Lower leg skin (tissue), 4 donors: ENCODE results near the gene RFC2. TPM values are rescaled to one million over a fixed set of nuclear protein-coding genes. Genes with fewer than 3 reads are reported as not detected.

Experiments used
- DNase-seq, 2 donors: peaks; one replicate each; pipeline ENCODE4 v3.0.0-alpha.2; 2019; ENCODE audit warnings: low spot score in 2 of 2
- H3K4me3 ChIP-seq: fragments of 200-600 bp; sonication (generic); 2 replicates; pipeline ENCODE4 v1.5.1; 2017; ENCODE audit warnings: mild to moderate bottlenecking, low read depth; ENCODE audit not compliant: poor library complexity, severe bottlenecking
- POLR2A ChIP-seq, 2 donors: fragments of 450-650 bp; IDR thresholded peaks; one replicate each; pipeline ENCODE4 v1.6.1; 2016 to 2017; ENCODE audit warnings: antibody characterized with exemption in 2 of 2, mild to moderate bottlenecking in 1 of 2, moderate library complexity in 1 of 2
- WGBS, 2 donors: methylation state at CpG; one replicate each; pipeline ENCODE4 v1.1.5; 2018; 5-methylcytosine and 5-hydroxymethylcytosine counted together
- intact Hi-C: fragments of 100-400 bp; cut with DNase I; formaldehyde crosslinking; loops from one replicate; pipeline ENCODE4 v1.15.0; 2023; ENCODE audit warnings: low total_unique reads
- total RNA-seq, 4 donors: library from RNA; depleted of rRNA; stranded (reverse); fragments of >200 nt; gene quantifications; one replicate each; pipeline ENCODE4 v1.1.0, GENCODE V29; 2016
- TF ChIP-seq, protein P1 (sequence below), 3 donors: fragments of 450-650 bp; IDR thresholded peaks; one replicate each; pipeline ENCODE4 v1.5.1; 2016; ENCODE audit warnings: antibody characterized with exemption in 3 of 3, mild to moderate bottlenecking in 3 of 3, moderate library complexity in 2 of 3

RFC2 gene
- total RNA-seq, 4 donors from 2014 or later: 15.3 to 26.5 (median 23.9) TPM

DNA sequence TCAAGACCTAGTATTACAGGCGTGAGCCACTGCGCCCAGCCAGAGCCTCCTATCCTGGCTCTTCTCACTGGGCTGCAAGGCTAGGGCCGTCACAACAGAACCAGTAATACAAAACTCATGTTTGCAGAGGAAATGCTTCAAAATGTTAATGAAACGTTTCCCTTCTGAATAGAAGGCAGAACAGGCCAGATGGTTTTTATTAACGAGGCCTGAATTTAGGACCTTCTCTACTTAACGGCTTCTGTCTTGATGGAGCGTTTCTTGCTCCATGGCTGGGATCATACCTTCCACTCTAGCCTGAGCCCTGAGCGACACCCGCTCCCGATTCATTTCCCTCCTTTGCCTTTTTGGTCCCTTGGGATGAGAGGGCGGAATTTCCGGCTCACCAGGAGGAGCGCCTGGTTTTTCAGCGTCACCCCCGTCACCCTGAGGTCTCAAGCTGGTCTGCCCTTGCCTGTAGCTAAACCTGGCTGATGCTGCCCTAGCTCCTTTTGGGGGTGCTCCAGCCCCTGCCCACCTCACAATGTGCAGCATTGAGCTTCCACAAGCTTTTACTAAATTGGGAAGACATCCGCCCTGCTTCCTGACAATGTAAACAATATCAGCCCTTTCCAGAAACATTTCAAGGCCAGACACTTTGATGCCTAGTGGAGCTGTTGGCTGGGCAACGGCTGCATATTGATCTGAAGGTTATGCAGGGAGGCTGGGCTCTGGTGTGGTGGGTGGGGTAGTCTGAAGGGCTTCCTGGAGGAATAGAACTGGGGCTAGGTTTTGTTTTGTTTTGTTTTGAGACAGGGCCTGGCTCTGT, 40.2 kb upstream of the RFC2 start:
- H3K4me3 ChIP-seq: no peak overlapping the region
- DNase-seq: no peak
- 50 to 58% methylated on average over 17 of the region's 17 CpGs for WGBS, 2 donors
- intact Hi-C loops: no loop called here
- TF ChIP-seq, protein P1, sequence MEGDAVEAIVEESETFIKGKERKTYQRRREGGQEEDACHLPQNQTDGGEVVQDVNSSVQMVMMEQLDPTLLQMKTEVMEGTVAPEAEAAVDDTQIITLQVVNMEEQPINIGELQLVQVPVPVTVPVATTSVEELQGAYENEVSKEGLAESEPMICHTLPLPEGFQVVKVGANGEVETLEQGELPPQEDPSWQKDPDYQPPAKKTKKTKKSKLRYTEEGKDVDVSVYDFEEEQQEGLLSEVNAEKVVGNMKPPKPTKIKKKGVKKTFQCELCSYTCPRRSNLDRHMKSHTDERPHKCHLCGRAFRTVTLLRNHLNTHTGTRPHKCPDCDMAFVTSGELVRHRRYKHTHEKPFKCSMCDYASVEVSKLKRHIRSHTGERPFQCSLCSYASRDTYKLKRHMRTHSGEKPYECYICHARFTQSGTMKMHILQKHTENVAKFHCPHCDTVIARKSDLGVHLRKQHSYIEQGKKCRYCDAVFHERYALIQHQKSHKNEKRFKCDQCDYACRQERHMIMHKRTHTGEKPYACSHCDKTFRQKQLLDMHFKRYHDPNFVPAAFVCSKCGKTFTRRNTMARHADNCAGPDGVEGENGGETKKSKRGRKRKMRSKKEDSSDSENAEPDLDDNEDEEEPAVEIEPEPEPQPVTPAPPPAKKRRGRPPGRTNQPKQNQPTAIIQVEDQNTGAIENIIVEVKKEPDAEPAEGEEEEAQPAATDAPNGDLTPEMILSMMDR (IDR thresholded peaks at IDR 0.05): peak in 1 of 3 donors; percentile 72
- TF ChIP-seq POLR2A (IDR thresholded peaks at IDR 0.05): no peak

DNA sequence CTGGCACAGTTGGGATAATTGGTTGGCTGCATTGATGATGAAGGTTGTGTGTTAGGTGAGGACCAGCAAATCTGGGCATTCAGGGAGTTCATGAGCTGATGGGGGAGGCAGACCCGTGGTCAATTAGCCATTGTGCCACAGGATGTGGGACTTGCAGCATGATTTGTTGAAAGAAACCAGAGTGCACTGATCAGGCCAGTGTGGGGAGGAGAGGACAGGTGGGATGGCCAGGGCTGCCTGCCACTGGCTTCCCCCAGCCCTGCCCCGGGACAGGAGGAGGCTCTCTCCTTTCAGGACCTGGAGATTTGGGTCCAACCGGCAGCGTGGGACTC, 39.3 kb upstream of the RFC2 start:
- WGBS, 2 donors: 75 to 86% methylated on average over 4 of the region's 4 CpGs
- intact Hi-C loops: no loop called here
- TF ChIP-seq POLR2A (IDR thresholded peaks at IDR 0.05): no peak
- TF ChIP-seq, protein P1 (IDR thresholded peaks at IDR 0.05): no peak
- no peak overlapping the region for H3K4me3 ChIP-seq
- no peak for DNase-seq

DNA sequence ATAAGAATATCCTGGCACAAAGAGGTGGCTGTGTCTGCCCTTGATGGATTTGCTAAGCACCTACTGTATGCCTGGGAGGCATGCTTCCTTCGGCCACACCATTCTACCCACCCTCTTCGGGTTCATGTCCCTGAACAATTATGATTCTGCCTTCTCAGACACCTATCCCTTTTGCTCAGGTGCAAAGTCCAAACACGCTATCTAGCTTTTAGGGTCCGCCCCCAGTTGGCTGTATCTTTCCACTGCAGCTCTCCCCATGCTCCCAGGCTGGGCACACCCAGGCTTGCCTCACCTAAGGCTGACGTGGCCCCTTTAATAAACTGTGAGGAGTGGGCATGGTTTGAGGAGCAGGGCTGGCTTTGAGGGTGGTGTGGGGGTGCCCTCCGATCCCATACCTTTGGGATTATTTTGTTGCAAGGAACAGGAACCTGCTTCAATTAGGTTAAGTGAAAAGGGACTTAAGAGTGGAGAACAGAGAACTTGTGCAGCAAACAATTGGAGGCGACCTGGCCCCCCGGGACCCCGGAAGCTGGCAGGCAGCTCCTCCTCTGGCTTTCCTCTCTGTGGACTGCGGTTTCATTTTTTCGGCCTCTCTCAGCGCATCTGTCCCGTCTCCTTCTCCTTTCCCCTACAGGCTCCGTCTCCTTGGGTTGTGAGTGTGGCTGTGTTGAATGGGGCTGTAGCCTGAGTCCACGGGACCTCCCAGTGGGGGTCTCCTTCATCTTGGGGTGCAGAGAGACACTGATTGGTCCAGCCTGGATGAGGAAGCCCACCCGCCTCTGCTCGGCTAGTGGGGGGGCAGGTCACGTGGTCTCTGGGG, 38.8 kb upstream of the RFC2 start:
- WGBS, 2 donors: 58 to 67% methylated on average over 18 of the region's 18 CpGs
- intact Hi-C loops: no loop called here
- DNase-seq: no peak
- no peak overlapping the region for H3K4me3 ChIP-seq
- TF ChIP-seq, protein P1 (IDR thresholded peaks at IDR 0.05): no peak
- no peak for TF ChIP-seq POLR2A (IDR thresholded peaks at IDR 0.05)

DNA sequence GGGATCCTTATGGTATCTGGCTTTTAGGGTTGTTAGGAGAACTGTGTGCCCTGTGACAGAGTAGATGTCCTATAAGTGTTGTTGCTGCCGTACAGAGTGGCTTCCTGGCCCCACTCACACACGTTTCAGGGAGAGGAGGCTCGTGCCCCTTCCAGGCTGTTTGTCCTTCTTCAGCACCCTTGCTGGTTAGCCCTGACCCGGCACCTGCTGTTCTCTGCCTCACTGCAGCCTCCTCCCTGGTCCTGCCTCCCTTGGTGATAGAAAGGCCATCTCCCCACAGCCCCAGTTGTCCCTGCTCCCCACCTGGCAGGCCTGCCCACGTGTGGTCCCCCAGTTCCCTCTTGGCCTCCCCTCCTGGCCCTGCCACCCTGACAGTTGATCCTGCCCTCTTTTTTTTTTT, 37.3 kb upstream of the RFC2 start:
- WGBS, 2 donors: 83 to 84% methylated on average over 5 of the region's 5 CpGs
- no peak overlapping the region for H3K4me3 ChIP-seq
- DNase-seq: no peak
- intact Hi-C loops: no loop called here
- TF ChIP-seq, protein P1 (IDR thresholded peaks at IDR 0.05): no peak
- TF ChIP-seq POLR2A (IDR thresholded peaks at IDR 0.05): no peak

DNA sequence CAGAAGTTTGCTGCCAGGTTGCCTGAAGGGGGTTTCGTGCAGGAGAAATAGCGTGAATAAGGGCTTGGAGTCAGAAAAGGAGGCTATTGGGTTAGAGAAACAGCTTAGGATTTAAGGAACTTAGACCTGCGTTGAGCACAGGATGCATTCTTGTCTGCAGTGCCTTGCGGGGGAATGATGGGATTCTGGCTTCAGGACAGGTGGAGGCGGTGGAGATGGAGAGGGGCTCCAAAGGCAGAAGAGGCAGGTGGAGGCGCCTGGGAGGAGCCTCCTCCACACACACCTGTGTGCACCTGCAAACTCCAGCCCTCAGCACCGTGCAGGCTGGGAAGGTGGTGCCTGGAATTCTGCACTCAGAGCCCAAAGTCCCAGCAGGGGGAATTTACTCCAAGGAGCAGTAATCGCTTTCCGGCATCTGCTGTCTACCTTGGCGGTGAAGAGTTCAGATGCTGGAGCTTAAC, 36.8 kb upstream of the RFC2 start:
- 46 to 56% methylated on average over 10 of the region's 10 CpGs for WGBS, 2 donors

More for the DNA sequence above, 36.8 kb upstream of the RFC2 start:
- TF ChIP-seq, protein P1 (IDR thresholded peaks at IDR 0.05): no peak
- TF ChIP-seq POLR2A (IDR thresholded peaks at IDR 0.05): no peak
- no peak overlapping the region for H3K4me3 ChIP-seq
- intact Hi-C loops: no loop called here
- DNase-seq: no peak
